Right lobe of liver (tissue), 6 donors: Measurements from ENCODE around the gene ATM. TPM values are rescaled to one million over a fixed set of nuclear protein-coding genes. Genes with fewer than 3 reads are reported as not detected.
A peak's percentile ranks its signal among the peaks of the same experiment; 100 is the strongest.

ENCODE experiments used
- ATAC-seq, 4 donors: fragments of 200-7000 bp; cut with Tn5 transposase; one replicate each; pipeline ENCODE4 v1.9.1; 2020; ENCODE audit warnings: mild to moderate bottlenecking in 4 of 4, moderate library complexity in 4 of 4
- DNase-seq, 3 donors: peaks; one replicate each; pipeline ENCODE4 v3.0.0-alpha.2; 2020
- H3K27ac ChIP-seq, 3 donors: fragments of 200-600 bp; one replicate each; pipeline ENCODE4 v1.8.0; 2022
- H3K27me3 ChIP-seq, 2 donors: fragments of 200-600 bp; one replicate each; pipeline ENCODE4 v1.8.0; 2022
- H3K36me3 ChIP-seq, 4 donors: fragments of 200-600 bp; sonication (generic) in 1 of 4; one replicate each; pipeline versions ENCODE4 v1.5.1 to v1.8.0; 2017 to 2022; ENCODE audit warnings: control low read depth in 1 of 4
- H3K4me1 ChIP-seq, 4 donors: fragments of 200-600 bp; sonication (generic) in 1 of 4; one replicate each; pipeline versions ENCODE4 v1.5.1 to v1.8.0; 2017 to 2022; ENCODE audit warnings: control low read depth in 1 of 4
- H3K4me3 ChIP-seq, 3 donors: fragments of 200-600 bp; one replicate each; pipeline ENCODE4 v1.8.0; 2022
- H3K9me3 ChIP-seq, 4 donors: fragments of 200-600 bp; sonication (generic) in 1 of 4; one replicate each; pipeline versions ENCODE4 v1.5.1 to v1.8.0; 2017 to 2022; ENCODE audit warnings: control low read depth in 1 of 4
- POLR2A ChIP-seq: fragments of 450-650 bp; IDR thresholded peaks from one replicate; pipeline ENCODE4 v1.6.1; 2017; ENCODE audit warnings: antibody characterized with exemption, mild to moderate bottlenecking
- WGBS: methylation state at CpG from one replicate; pipeline ENCODE4 v1.1.6; 2018; ENCODE audit warnings: low coverage, low lambda C conversion rate; ENCODE audit not compliant: insufficient coverage; ENCODE audit errors: missing lambda C conversion rate; 5-methylcytosine and 5-hydroxymethylcytosine counted together
- intact Hi-C, 2 donors: fragments of 100-400 bp; cut with DNase I; formaldehyde crosslinking; loops; one replicate each; pipeline versions ENCODE4 v1.11.2 to v1.14.1; 2022
- total RNA-seq, 6 experiments: library from RNA; depleted of rRNA in 2 of 6; stranded (reverse); fragments of >200 nt in 2 of 6; fragmentation: NEBNext Ultra II Directional in 3 of 6; extraction: Animal tissue kit (Norgen Biotek cat#: 25700) in 3 of 6; gene quantifications; one replicate each; pipeline versions ENCODE4 v1.1.0 to v1.2.4, GENCODE V29; 2016 to 2023
- TF ChIP-seq, protein P1 (sequence below), 4 donors: fragments of 200-600 bp in 3 of 4; fragments of 450-650 bp in 1 of 4; IDR thresholded peaks; one replicate each; pipeline versions ENCODE4 v1.5.1 to v1.8.0; 2016 to 2022; ENCODE audit warnings: antibody characterized with exemption in 4 of 4, mild to moderate bottlenecking in 2 of 4
- donor health status: DM: no; HTN: yes; CAD: no.
- donor health status: DM: no; HTN: no; CAD: no.
- donor health status: DM: no; HTN: no; CAD: no.
- donor health status: DM: no; HTN: yes; CAD: no.
- donor health status: DM: no; HTN: yes; CAD: no.

ATM gene
- total RNA-seq, 6 experiments from 2014 or later, result 24.9 to 47.1 (median 32.4) TPM

DNA sequence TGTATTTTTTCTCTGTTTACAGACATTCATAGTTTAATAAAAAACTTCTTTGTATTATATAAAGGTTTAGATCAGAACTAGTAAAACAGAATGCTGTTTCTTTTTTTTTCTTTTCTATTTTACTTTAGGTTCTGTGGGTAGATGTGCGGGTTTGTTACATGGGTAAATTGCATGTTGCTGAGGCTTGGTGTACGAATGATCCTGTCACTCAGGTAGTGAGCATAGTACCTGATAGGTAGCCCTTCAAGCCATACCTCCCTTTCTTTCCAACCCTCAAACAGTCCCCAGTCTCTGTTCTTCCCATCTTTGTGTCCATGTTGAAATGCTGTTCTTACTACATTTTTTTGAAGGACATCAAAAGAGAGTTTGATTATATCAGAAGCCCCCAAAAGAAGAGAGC lies 3.2 kb downstream of the ATM start:
- TF ChIP-seq, protein P1, sequence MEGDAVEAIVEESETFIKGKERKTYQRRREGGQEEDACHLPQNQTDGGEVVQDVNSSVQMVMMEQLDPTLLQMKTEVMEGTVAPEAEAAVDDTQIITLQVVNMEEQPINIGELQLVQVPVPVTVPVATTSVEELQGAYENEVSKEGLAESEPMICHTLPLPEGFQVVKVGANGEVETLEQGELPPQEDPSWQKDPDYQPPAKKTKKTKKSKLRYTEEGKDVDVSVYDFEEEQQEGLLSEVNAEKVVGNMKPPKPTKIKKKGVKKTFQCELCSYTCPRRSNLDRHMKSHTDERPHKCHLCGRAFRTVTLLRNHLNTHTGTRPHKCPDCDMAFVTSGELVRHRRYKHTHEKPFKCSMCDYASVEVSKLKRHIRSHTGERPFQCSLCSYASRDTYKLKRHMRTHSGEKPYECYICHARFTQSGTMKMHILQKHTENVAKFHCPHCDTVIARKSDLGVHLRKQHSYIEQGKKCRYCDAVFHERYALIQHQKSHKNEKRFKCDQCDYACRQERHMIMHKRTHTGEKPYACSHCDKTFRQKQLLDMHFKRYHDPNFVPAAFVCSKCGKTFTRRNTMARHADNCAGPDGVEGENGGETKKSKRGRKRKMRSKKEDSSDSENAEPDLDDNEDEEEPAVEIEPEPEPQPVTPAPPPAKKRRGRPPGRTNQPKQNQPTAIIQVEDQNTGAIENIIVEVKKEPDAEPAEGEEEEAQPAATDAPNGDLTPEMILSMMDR (IDR thresholded peaks at IDR 0.05), result no peak
- no peak for TF ChIP-seq POLR2A
- H3K9me3 ChIP-seq, result no peaks in the 10 kb centered on the region
- intact Hi-C loops, result no loop called here
- ATAC-seq (no peak), DNase-seq (no peak)
- no peak overlapping the region for H3K4me3 ChIP-seq
- H3K36me3 ChIP-seq, result peaks cover 0 to 28% (median 2%) of the 10 kb centered on the region in 4 donors
- H3K27ac ChIP-seq, result peak overlapping the region in 1 of 3 donors; percentile 91
- H3K4me1 ChIP-seq, result peaks cover 0 to 17% (median 0%) of the 10 kb centered on the region in 4 donors
- 68% methylated on average over 2 of the region's 2 CpGs for WGBS
- no peaks in the 10 kb centered on the region for H3K27me3 ChIP-seq

DNA sequence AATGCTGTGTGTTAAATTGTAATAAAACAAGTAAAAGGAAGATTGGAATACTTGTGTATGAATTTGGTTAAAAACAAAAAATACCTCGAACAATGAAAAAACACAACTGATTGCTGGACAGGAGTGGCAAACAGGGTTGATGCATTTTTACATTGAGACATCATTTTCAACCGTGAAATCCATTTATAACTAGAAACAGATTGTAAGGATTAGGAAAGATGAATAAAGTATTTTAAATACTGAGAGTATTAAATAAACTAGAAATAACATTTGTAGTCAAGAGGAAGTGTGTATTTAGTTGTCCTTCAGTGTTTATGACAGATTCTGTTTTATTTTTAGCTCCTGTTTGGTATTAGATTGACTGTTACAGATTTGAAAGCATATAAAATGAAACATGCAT lies 5.4 kb downstream of the ATM start:
- DNase-seq (no peak), ATAC-seq (no peak)
- Histone ChIP-seq H3K36me3 (peaks cover 0 to 36% (median 2%) of the 10 kb centered on the region in 4 donors), H3K4me3 (no peak overlapping the region), H3K4me1 (peaks cover 0 to 13% (median 0%) of the 10 kb centered on the region in 4 donors), H3K9me3 (no peaks in the 10 kb centered on the region), H3K27ac (no peak overlapping the region), H3K27me3 (no peaks in the 10 kb centered on the region)
- intact Hi-C loops, result no loop called here
- no peak for TF ChIP-seq POLR2A
- TF ChIP-seq, protein P1 (IDR thresholded peaks at IDR 0.05), result no peak
- WGBS, result 92% methylated on average over 2 of the region's 2 CpGs

DNA sequence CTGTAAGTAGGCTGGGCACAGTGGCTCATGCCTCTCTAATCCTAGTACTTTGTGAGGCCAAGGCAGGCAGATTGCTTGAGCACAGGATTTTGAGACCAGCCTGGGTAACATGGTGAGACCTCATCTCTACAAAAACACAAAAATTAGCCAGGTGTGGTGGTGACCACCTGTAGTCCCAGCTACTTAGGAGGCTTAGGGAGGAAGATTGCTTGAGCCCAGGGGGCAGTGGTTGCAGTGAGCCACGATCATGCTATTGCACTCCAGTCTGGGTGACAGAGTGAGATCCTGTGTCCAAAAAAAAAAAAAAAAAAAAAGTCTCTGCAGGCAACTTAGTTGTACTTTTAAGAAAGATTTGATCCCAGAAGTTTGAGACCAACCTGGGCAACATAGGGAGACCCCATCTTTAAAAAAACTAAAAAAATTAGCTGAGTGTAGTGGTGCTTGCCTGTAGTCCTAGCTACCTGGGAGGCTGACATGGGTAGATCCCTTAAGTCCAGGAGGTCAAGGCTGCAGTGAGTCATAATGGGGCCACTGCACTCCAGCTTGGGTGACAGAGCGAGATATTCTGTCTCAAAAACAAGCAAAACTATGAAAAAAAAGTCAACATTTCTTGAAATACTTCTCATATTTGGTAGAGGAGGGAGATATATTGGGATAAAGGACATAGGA lies 10.5 kb downstream of the ATM start:
- H3K36me3 ChIP-seq, result peaks cover 0 to 40% (median 4%) of the 10 kb centered on the region in 4 donors
- intact Hi-C loops, result no loop called here
- 90% methylated on average over 2 of the region's 2 CpGs for WGBS

DNA sequence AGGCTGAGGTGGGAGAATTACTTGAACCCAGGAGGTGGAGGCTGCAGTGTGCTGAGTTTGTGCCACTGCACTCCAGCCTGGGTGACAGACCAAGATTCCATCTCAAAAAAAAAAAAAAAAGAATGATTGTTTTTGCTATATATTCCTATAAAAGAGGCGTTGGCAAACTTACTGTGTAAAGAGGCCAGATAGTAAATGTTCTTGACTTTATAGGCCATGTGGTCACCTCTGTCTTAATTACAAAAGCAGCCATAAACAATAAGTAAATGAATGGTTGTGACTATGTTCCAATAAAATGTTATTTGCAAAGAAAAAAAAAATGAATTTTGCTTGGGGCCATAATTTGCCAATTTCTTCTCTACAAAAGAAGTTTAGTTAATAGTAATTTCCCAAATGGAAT lies 12.3 kb downstream of the ATM start:
- Histone ChIP-seq H3K4me1 (no peaks in the 10 kb centered on the region), H3K9me3 (no peaks in the 10 kb centered on the region), H3K27me3 (no peaks in the 10 kb centered on the region), H3K36me3 (peaks cover 0 to 24% (median 4%) of the 10 kb centered on the region in 4 donors), H3K27ac (no peak overlapping the region), H3K4me3 (no peak overlapping the region)
- no peak for DNase-seq
- intact Hi-C loops, result no loop called here
- 92% methylated on average over 1 of the region's 1 CpG for WGBS
- ATAC-seq, result no peak
- no peak for TF ChIP-seq POLR2A
- TF ChIP-seq, protein P1 (IDR thresholded peaks at IDR 0.05), result no peak

More for the DNA sequence above, 10.5 kb downstream of the ATM start:
- TF ChIP-seq, protein P1 (IDR thresholded peaks at IDR 0.05), result no peak
- no peak for TF ChIP-seq POLR2A
- DNase-seq, result peak in 1 of 3 donors; percentile 30
- H3K4me1 ChIP-seq, result no peaks in the 10 kb centered on the region
- H3K9me3 ChIP-seq, result no peaks in the 10 kb centered on the region
- H3K27me3 ChIP-seq, result no peaks in the 10 kb centered on the region
- H3K4me3 ChIP-seq, result no peak overlapping the region
- ATAC-seq, result peak in 2 of 4 donors; percentile 51 to 94
- H3K27ac ChIP-seq, result no peak overlapping the region
